SK-MEL-5 (cell line): Measurements from ENCODE around the gene C11orf65. TPM values are rescaled to one million over a fixed set of nuclear protein-coding genes. Genes with fewer than 3 reads are reported as not detected.
"Not testable (repeated sequence)": the region's sequence is repeated elsewhere in the genome, so short reads cannot be mapped to it uniquely, and the experiment has no call there.

Experiments used
- DNase-seq: peaks from one replicate; pipeline ENCODE4 v3.0.0-alpha.2; 2016; ENCODE audit warnings: low read depth, low spot score
- in situ Hi-C: cut with HindIII; loops from 2 replicates; pipeline ENCODE4 v1.10.0; 2016; ENCODE audit warnings: low sequenced_read_pairs, high pct_unique_total_duplicates, low pct_unique_long_range_greater_than_20kb
- total RNA-seq: library from RNA; depleted of rRNA; stranded (reverse); fragments of >200 nt; shearing (Covaris generic); gene quantifications from 2 replicates; pipeline ENCODE4 v1.2.3, GENCODE V29; 2014

C11orf65 gene
- total RNA-seq, 1 experiment from 2014 or later, result 0.55 TPM

GRCh38 chr11:108486331-108486730 lies 19.0 kb upstream of the C11orf65 start:
- in situ Hi-C loops, result no loop called here
- DNase-seq, result no peak

GRCh38 chr11:108483163-108483562 lies 15.8 kb upstream of the C11orf65 start:
- DNase-seq, result no peak

GRCh38 chr11:108474664-108475463 lies 7.5 kb upstream of the C11orf65 start:
- in situ Hi-C loops, result no loop called here

More at GRCh38 chr11:108483163-108483562, 15.8 kb upstream of the C11orf65 start:
- in situ Hi-C loops, result no loop called here

GRCh38 chr11:108472681-108473080 lies 5.4 kb upstream of the C11orf65 start:
- no peak for DNase-seq
- in situ Hi-C loops, result no loop called here

More at GRCh38 chr11:108474664-108475463, 7.5 kb upstream of the C11orf65 start:
- DNase-seq, result no peak

- in situ Hi-C loops, result no loop called here
- DNase-seq, result no peak
These were observed 1.1 kb upstream of the C11orf65 start for GRCh38 chr11:108468478-108468864.

- no peak for DNase-seq
- in situ Hi-C loops, result no loop called here
These were observed 924 bp downstream of the C11orf65 start for GRCh38 chr11:108466405-108466804.

- no peak for DNase-seq
- in situ Hi-C loops, result no loop called here
These were observed 14.0 kb downstream of the C11orf65 start for GRCh38 chr11:108453207-108453835.

- in situ Hi-C loops, DNase-seq: not testable (repeated sequence)
These were observed 25.9 kb downstream of the C11orf65 start for GRCh38 chr11:108441445-108441844.

- no peak for DNase-seq
- in situ Hi-C loops, result no loop called here
These were observed 30.7 kb downstream of the C11orf65 start for GRCh38 chr11:108436594-108436993.

GRCh38 chr11:108435066-108435465 lies 32.3 kb downstream of the C11orf65 start:
- in situ Hi-C loops, result no loop called here
- no peak for DNase-seq

GRCh38 chr11:108432783-108433182 lies 34.5 kb downstream of the C11orf65 start:
- no peak for DNase-seq
- in situ Hi-C loops, result no loop called here

- in situ Hi-C loops, result no loop called here
- no peak for DNase-seq
These were observed 35.3 kb downstream of the C11orf65 start for GRCh38 chr11:108431997-108432396.

GRCh38 chr11:108431370-108431769 lies 36.0 kb downstream of the C11orf65 start:
- in situ Hi-C loops, result no loop called here
- DNase-seq, result no peak

GRCh38 chr11:108417551-108417950 lies 49.8 kb downstream of the C11orf65 start:
- peak; percentile 52 for DNase-seq
- in situ Hi-C loops, result not testable (repeated sequence)

GRCh38 chr11:108414958-108415357 lies 52.4 kb downstream of the C11orf65 start:
- in situ Hi-C loops, result no loop called here
- DNase-seq, result no peak

- no peak for DNase-seq
- in situ Hi-C loops, result no loop called here
These were observed 61.6 kb downstream of the C11orf65 start for GRCh38 chr11:108405706-108406105.

- no peak for DNase-seq
- in situ Hi-C loops, result no loop called here
These were observed 64.3 kb downstream of the C11orf65 start for GRCh38 chr11:108403052-108403451.

GRCh38 chr11:108402241-108402640 lies 65.1 kb downstream of the C11orf65 start:
- DNase-seq, result no peak
- in situ Hi-C loops, result no loop called here

- in situ Hi-C loops, result no loop called here
- DNase-seq, result no peak
These were observed 68.9 kb downstream of the C11orf65 start for GRCh38 chr11:108398439-108398838.
